NT2/D1 (cell line): ENCODE measurements around the gene ORMDL3.

ENCODE experiments used
- DNase-seq: peaks from one replicate; pipeline ENCODE4 v3.0.0-alpha.2; 2011; ENCODE audit warnings: low read depth, low spot score
- H3K27me3 ChIP-seq: 2 replicates; pipeline ENCODE4 v1.6.0; 2011; ENCODE audit warnings: mild to moderate bottlenecking; ENCODE audit not compliant: insufficient read length, insufficient read depth
- H3K36me3 ChIP-seq: 2 replicates; pipeline ENCODE4 v1.6.1; 2011; ENCODE audit warnings: mild to moderate bottlenecking, low read length, mixed read lengths; ENCODE audit not compliant: insufficient read depth, insufficient read length
- H3K4me1 ChIP-seq: 2 replicates; pipeline ENCODE4 v1.5.1; 2011; ENCODE audit not compliant: insufficient read depth, insufficient read length
- H3K4me3 ChIP-seq: 2 replicates; pipeline ENCODE4 v1.5.1; 2011; ENCODE audit warnings: low read depth; ENCODE audit not compliant: insufficient read length
- H3K9ac ChIP-seq: 2 replicates; pipeline ENCODE4 v1.6.0; 2011; ENCODE audit warnings: low read depth; ENCODE audit not compliant: insufficient read length
- H3K9me3 ChIP-seq: 2 replicates; pipeline ENCODE4 v1.5.1; 2011; ENCODE audit warnings: mild to moderate bottlenecking, low read length; ENCODE audit not compliant: insufficient read depth
- SUZ12 ChIP-seq: IDR thresholded peaks from 2 replicates; pipeline ENCODE4 v1.6.1; 2011; ENCODE audit not compliant: insufficient read length, insufficient read depth; ENCODE audit errors: extremely low read depth
- YY1 ChIP-seq: IDR thresholded peaks from 2 replicates; pipeline ENCODE4 v1.6.1; 2011; ENCODE audit not compliant: insufficient read length, insufficient read depth
- ZNF274 ChIP-seq: IDR thresholded peaks from 2 replicates; pipeline ENCODE4 v1.6.1; 2011; ENCODE audit warnings: mild to moderate bottlenecking, low read depth, low read length

Gene ORMDL3, protein sequence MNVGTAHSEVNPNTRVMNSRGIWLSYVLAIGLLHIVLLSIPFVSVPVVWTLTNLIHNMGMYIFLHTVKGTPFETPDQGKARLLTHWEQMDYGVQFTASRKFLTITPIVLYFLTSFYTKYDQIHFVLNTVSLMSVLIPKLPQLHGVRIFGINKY

DNA sequence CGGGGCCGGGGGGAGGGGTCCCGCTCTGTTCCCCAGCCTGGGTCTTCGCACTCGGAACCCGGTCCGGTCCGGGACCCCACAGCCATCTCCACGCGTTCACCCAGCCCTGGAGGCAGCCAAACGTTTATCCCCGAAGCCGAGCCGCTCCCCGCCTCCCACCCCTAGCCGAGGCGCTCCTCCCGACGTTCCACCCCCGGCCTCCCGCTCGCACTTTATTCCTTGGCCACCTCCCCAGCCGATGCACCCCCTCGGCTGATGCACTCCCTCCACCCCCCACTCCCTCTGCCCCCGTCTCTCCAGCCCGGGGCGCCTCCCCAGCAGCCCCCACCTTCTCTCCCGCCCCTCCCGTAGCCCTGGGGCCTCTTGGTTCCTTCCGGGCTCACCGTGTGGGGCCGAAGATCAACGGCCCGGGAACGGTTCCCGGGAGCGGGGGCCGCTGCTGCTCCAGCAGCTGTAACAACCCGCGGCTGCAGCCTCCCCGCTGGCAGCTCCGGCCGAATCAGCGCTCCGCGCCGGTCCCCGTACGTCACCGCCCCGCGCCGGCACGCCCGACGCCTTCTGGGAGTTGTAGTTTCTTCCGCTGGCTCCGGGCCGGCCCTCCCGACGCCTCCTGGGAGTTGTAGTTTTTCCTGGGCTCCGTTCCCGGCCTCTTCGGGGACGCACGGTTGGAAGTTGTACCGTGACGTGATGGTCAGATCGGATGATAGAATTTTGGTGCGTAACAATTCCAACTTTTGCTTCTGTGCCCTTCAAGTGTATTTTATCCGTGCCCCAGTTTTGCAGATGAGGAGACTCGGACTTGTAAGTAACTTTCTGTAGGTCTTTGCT, at the start of gene ORMDL3, which contains the start of gene LRRC3C:
ORMDL3 (minus strand) TSS at position 501 of the 828 bp plus-strand sequence. CDS start 3,398 bp downstream, outside the sequence.
LRRC3C (plus strand) TSS at position 632 of the 828 bp plus-strand sequence. CDS start 13,792 bp downstream, outside the sequence.
- Histone ChIP-seq H3K9me3 (no peaks in the 10 kb centered on the region), H3K36me3 (peaks cover 30% of the 10 kb centered on the region), H3K4me3 (peak within 1 kb of the TSS; percentile 87), H3K27me3 (no peaks in the 10 kb centered on the region), H3K9ac (peak within 1 kb of the TSS; percentile 88), H3K4me1 (peaks cover 27% of the 10 kb centered on the region)
- peak; percentile 81 for DNase-seq
- TF ChIP-seq ZNF274 (no peak), YY1 (no peak), SUZ12 (no peak)

DNA sequence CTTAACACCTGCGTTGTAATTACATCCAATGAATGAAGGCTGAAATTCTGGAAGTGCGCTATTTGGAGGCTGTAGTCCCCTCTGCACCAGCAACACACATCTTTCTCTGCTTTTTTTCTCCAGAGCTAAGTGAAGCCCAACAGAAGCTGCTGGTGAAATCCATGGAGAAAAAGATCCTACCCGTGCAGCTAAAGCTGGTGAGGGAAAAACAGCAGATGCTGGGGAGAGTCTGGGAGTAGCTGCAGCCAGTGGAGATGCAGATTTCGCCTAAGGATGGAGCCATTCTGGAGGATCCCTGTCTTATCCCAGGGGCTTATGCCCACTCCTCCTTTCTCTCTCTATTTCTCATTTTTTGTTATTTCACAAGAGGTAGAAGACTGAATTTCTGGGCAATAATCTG, 48.4 kb upstream of the ORMDL3 start:
- Histone ChIP-seq H3K36me3 (no peaks in the 10 kb centered on the region), H3K4me1 (peaks cover 3% of the 10 kb centered on the region), H3K9me3 (no peaks in the 10 kb centered on the region), H3K27me3 (peaks cover 10% of the 10 kb centered on the region), H3K9ac (no peak overlapping the region), H3K4me3 (no peak overlapping the region)
- TF ChIP-seq SUZ12 (no peak), ZNF274 (no peak), YY1 (no peak)
- DNase-seq, result no peak

DNA sequence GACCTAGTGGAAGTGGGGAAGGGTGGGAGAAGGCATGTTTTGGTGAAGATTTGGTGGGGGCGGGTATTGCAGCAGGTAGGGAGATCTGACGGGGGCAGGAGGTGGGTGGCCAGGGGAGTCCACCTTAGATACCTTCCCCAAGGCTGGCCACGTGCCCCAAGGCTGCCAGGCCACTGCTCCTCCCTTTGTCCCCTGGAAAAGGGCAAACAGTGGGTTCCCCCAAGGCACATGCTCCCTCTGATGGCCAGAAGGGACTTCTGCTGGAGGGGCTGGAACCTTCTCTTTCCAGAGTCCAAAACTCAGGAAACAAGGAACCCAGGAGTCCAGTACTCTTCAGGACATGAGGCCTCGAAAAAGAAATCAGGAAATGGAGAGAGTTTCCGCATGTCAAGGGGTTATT, 47.0 kb upstream of the ORMDL3 start:
- Histone ChIP-seq H3K9me3 (no peaks in the 10 kb centered on the region), H3K4me1 (peaks cover 3% of the 10 kb centered on the region), H3K9ac (no peak overlapping the region)

DNA sequence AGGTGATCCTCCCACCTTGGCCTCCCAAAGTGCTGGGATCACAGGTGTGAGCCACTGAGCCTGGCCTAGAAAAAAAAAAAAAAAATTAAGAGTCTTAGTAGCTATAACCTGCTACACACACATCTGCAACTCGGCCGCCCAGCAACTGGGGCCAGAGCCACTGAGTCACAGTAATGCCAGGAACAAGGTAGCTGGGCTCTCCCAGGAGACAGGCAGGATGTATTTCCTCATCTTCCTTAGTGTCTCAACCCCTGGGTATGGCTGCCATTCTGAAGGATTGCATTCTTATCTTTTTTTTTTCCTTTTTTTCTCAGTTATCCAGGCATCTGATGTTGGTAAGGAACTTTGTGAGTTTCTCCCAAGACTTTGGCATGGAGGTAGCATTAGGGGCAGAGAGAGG, 46.1 kb upstream of the ORMDL3 start:
- Histone ChIP-seq H3K9me3 (no peaks in the 10 kb centered on the region), H3K27me3 (peaks cover 16% of the 10 kb centered on the region), H3K4me1 (no peaks in the 10 kb centered on the region), H3K9ac (no peak overlapping the region), H3K4me3 (no peak overlapping the region), H3K36me3 (no peaks in the 10 kb centered on the region)
- TF ChIP-seq ZNF274 (no peak), SUZ12 (no peak), YY1 (no peak)
- no peak for DNase-seq

More for the DNA sequence above, 47.0 kb upstream of the ORMDL3 start:
- DNase-seq, result no peak
- Histone ChIP-seq H3K36me3 (no peaks in the 10 kb centered on the region), H3K4me3 (no peak overlapping the region), H3K27me3 (peaks cover 16% of the 10 kb centered on the region)
- no peak for TF ChIP-seq YY1
- no peak for TF ChIP-seq ZNF274

DNA sequence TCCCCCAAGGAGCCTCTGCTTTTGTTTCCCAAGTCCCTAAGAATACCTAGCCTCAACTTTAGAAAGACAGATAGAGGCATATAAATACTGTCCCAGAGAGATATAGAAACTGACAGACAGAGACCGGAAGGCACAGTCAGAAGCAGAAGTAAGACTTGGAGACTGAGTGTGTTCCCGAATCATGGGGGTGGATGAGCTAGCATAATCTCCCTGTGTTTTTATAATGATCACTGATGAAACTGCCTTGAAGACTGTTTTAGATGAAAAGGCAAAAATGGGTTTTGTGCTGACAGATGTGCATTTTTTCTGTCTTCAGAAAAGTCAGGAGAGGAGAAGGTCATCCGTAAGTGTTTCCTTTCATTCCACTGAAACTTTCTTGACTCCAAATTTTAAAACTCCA, 44.9 kb upstream of the ORMDL3 start:
- Histone ChIP-seq H3K4me3 (no peak overlapping the region), H3K4me1 (no peaks in the 10 kb centered on the region), H3K27me3 (peaks cover 16% of the 10 kb centered on the region), H3K36me3 (no peaks in the 10 kb centered on the region), H3K9ac (no peak overlapping the region), H3K9me3 (no peaks in the 10 kb centered on the region)
- TF ChIP-seq YY1, result no peak
- TF ChIP-seq SUZ12, result no peak
- no peak for TF ChIP-seq ZNF274
- no peak for DNase-seq

- Histone ChIP-seq H3K27me3 (peaks cover 16% of the 10 kb centered on the region), H3K9me3 (no peaks in the 10 kb centered on the region), H3K36me3 (no peaks in the 10 kb centered on the region), H3K4me3 (no peak overlapping the region), H3K4me1 (no peaks in the 10 kb centered on the region), H3K9ac (no peak overlapping the region)
- TF ChIP-seq YY1, result no peak
- TF ChIP-seq ZNF274, result no peak
- no peak for DNase-seq
Observed at GRCh38 chr17:39971076-39971603, 43.7 kb upstream of the ORMDL3 start.

DNA sequence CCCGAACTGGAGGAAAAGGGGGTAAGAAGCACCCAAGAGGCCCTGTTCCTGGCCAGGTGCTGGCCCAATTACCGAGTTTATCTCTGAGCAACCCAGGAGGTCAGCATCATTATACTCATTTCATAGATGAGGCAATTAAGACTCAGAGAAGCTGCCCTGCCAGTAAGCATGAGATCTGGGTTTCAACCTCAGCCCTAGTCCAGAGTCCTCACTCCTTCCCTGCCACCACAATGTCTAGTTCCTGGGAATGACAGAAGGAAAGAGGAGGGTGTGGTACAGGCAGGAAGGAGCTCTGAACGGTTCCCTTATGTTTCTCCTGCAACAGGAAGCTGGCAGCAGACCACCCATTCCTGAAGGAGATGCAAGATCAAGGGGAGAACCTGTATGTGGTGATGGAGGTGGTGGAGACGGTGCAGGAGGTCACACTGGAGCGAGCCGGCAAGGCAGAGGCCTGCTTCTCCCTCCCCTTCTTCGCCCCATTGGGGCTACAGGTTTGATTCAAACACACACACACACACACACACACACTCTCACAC, 42.8 kb upstream of the ORMDL3 start:
- H3K9ac ChIP-seq, result no peak overlapping the region
- no peak overlapping the region for H3K4me3 ChIP-seq
- H3K4me1 ChIP-seq, result no peaks in the 10 kb centered on the region
- H3K36me3 ChIP-seq, result no peaks in the 10 kb centered on the region
- no peaks in the 10 kb centered on the region for H3K9me3 ChIP-seq
- no peak for DNase-seq
- TF ChIP-seq ZNF274 (no peak), SUZ12 (no peak), YY1 (no peak)
- H3K27me3 ChIP-seq, result peaks cover 16% of the 10 kb centered on the region
